Osteocyte (in vitro differentiated cells): ENCODE results near the gene MGRN1. TPM values are rescaled to one million over a fixed set of nuclear protein-coding genes. Genes with fewer than 3 reads are reported as not detected.

Source experiments
- DNase-seq: peaks from one replicate; pipeline ENCODE4 v3.0.0; 2021; ENCODE audit warnings: mixed read lengths; ENCODE audit not compliant: unreplicated experiment; ENCODE audit errors: extremely low spot score
- H3K27ac Mint-ChIP-seq: one replicate; pipeline ENCODE4 v1.8.0; 2021; ENCODE audit warnings: mild to moderate bottlenecking, mixed read lengths; ENCODE audit not compliant: unreplicated experiment
- H3K27me3 Mint-ChIP-seq: one replicate; pipeline ENCODE4 v1.8.0; 2021; ENCODE audit warnings: mixed read lengths; ENCODE audit not compliant: unreplicated experiment
- H3K36me3 Mint-ChIP-seq: one replicate; pipeline ENCODE4 v1.8.0; 2021; ENCODE audit warnings: mixed read lengths; ENCODE audit not compliant: unreplicated experiment
- H3K4me1 Mint-ChIP-seq: one replicate; pipeline ENCODE4 v1.8.0; 2021; ENCODE audit warnings: mixed read lengths; ENCODE audit not compliant: unreplicated experiment
- H3K4me3 Mint-ChIP-seq: one replicate; pipeline ENCODE4 v1.8.0; 2021; ENCODE audit warnings: mild to moderate bottlenecking, moderate library complexity, mixed read lengths; ENCODE audit not compliant: unreplicated experiment
- H3K9me3 Mint-ChIP-seq: one replicate; pipeline ENCODE4 v1.8.0; 2021; ENCODE audit warnings: mixed read lengths; ENCODE audit not compliant: unreplicated experiment
- total RNA-seq: library from RNA; stranded (reverse); gene quantifications from 2 replicates; pipeline ENCODE4 v1.2.1, GENCODE V29; 2021
- TF ChIP-seq, protein P1 (sequence below): fragments of 200-600 bp; sonication (generic); IDR thresholded peaks from 2 replicates; pipeline ENCODE4 v1.5.0; 2021; ENCODE audit warnings: antibody characterized with exemption, mild to moderate bottlenecking, moderate library complexity

Gene MGRN1
- total RNA-seq, 1 donor from 2014 or later: 94.6 TPM

DNA sequence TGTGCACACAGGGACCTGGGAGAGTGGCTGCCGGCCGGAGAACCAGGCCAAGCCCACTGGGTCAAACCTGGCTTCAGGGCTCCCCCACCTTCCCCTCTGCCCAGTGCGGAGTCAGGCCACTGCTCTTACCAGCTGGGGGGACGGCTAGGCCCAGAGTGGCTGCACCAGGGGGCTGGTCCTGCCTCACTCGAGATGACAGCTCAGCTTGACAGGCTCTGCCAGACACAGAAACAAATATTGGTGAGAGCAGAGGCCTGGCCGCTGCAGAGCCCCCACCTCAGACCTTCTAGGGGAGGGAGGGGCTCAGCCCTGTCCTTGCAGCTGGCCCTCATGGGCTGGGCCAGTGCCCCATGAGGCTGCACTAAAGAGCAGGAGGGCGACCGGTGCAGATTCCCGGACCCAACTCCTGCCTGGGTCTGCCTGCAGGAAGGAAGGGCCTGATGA lies 73.2 kb downstream of the MGRN1 start:
- H3K4me3 Mint-ChIP-seq: no peak overlapping the region
- H3K27me3 Mint-ChIP-seq: no peaks in the 10 kb centered on the region
- peaks cover 11% of the 10 kb centered on the region for H3K36me3 Mint-ChIP-seq
- TF ChIP-seq, protein P1, sequence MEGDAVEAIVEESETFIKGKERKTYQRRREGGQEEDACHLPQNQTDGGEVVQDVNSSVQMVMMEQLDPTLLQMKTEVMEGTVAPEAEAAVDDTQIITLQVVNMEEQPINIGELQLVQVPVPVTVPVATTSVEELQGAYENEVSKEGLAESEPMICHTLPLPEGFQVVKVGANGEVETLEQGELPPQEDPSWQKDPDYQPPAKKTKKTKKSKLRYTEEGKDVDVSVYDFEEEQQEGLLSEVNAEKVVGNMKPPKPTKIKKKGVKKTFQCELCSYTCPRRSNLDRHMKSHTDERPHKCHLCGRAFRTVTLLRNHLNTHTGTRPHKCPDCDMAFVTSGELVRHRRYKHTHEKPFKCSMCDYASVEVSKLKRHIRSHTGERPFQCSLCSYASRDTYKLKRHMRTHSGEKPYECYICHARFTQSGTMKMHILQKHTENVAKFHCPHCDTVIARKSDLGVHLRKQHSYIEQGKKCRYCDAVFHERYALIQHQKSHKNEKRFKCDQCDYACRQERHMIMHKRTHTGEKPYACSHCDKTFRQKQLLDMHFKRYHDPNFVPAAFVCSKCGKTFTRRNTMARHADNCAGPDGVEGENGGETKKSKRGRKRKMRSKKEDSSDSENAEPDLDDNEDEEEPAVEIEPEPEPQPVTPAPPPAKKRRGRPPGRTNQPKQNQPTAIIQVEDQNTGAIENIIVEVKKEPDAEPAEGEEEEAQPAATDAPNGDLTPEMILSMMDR: no peak
- H3K9me3 Mint-ChIP-seq: no peaks in the 10 kb centered on the region
- peaks cover 6% of the 10 kb centered on the region for H3K4me1 Mint-ChIP-seq
- no peak for DNase-seq
- H3K27ac Mint-ChIP-seq: no peak overlapping the region

DNA sequence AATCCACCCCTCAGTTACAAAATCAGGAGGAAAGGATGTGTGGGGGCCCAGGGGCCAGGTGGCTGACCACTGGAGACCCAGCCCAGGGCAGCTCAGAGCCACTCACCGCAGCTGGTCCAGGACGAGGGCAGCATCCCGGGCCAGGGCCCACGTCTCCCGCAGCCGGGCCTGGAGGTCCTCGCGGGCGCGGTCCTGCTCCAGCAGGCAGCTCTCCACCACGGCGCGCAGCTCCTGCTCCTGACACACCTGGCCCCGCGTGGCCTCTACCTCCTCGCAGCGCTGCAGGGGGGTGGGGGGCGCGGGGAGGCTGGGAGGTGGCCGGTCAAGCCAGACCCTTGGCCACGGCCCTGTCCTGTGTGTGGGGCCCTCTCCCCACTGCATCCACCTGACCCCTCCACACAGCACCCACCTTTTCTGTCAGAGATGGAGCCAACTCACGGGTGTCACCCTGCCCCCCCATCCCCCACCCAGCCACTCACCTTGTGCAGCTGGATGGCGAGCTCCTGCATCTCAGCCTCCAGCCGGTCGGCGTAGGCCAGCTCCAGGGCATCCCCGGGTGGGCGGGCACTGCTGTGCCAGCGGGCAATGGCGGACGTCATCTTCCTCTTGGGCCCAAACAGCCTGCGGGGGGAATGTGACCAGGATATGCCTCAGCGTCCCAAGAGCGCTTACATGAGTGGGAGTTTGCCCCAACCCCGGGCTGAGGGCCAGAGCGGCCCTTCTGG lies 73.9 kb downstream of the MGRN1 start:
- Mint-ChIP-seq H3K27ac (no peak overlapping the region), H3K4me3 (no peak overlapping the region), H3K36me3 (peaks cover 11% of the 10 kb centered on the region), H3K27me3 (no peaks in the 10 kb centered on the region), H3K4me1 (peaks cover 6% of the 10 kb centered on the region), H3K9me3 (no peaks in the 10 kb centered on the region)
- TF ChIP-seq, protein P1: no peak
- no peak for DNase-seq

DNA sequence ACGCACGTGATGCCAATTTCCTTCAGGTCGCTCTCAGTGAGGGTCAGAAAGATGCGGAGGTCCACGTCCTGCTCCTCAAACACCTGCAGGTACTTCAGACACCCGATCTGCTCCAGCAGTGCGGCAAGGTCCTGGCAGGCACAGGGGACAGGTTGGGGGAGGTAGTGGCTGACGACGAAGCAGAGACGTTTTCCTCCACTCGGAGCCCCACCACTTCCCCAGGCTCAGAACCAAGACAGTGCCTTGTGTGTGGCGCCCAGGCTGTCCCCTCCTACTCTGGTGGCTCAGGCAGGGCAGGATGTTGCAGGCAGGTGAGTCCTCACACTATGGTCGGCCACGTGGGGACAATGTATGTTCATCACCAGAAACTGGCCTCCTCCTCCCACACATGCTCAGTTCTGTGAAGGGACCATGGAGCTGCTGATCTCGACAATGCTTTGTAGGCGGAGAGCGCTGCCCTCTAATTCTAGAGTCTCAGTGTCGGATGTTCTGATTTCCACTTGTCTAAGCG lies 74.5 kb downstream of the MGRN1 start:
- no peak for DNase-seq
- Mint-ChIP-seq H3K27ac (no peak overlapping the region), H3K9me3 (no peaks in the 10 kb centered on the region), H3K36me3 (peaks cover 12% of the 10 kb centered on the region), H3K4me3 (no peak overlapping the region), H3K4me1 (peaks cover 6% of the 10 kb centered on the region), H3K27me3 (no peaks in the 10 kb centered on the region)
- TF ChIP-seq, protein P1: no peak

DNA sequence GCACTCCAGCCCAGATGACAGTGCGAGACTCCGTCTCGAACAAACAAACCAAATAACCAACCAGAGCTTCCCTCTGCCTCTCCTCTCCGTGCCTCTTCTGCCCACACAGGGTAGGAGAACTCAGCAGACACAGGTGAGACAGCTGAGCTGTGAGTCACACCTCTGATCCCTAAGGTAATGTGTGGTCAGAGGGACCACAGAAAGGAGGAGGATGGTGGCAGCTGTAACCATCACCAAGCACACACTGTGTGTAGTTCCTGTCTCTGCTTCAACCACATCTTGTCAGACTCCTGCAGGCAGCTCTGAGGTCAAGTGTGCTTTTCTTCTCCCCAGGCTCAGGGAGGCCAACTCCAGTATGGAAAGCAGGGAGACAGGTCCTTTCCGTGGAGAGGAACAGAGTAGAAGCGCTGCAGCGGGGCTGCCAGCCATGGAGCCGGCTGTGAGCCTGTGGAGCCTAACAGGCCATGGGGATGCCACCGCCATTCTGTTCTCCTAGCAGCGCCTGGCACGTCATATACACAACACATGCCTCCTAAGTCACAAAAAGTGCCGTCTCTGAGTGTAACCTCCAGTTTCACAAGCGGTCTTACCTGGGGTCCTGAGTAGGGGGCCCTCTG lies 75.9 kb downstream of the MGRN1 start:
- no peaks in the 10 kb centered on the region for H3K27me3 Mint-ChIP-seq
- TF ChIP-seq, protein P1: no peak
- no peak overlapping the region for H3K4me3 Mint-ChIP-seq
- H3K27ac Mint-ChIP-seq: no peak overlapping the region
- no peaks in the 10 kb centered on the region for H3K4me1 Mint-ChIP-seq
- H3K36me3 Mint-ChIP-seq: peaks cover 21% of the 10 kb centered on the region
- no peaks in the 10 kb centered on the region for H3K9me3 Mint-ChIP-seq
- DNase-seq: no peak

DNA sequence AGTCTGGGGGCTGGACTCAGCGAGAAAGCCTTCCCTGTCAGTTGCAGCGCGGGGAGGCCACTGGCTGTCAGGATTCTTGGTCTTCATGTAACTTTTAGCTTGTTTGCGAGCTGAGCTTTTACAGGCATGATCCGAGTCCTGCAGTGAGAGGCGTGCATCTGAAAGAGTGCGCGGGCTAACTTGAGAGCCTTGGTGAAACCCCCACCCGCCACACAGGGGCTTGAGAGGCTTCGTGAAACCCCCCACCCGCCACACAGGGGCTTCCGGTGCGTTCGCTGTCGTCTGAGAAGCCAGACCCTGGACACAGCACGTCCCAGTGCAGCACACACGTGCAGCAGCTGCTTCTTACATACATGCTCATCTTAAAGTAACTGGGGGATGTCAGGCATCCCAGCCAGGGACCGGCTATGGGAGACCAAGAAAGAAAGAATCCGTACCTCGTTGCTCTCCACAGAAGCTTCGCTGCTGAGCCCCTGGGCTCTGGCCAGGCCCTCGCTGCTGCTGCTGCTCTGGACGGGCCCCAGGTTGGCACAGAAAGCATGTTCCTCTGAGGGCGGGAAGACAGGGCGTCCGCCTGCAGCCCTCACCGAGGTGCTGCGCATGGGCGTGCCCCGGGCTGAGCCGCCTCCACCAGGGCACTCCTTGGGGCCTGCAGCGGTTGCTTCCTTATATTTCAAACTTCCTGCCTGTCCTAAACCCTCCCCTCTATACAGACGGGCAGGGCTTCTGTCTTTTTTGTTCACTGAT lies 76.5 kb downstream of the MGRN1 start:
- Mint-ChIP-seq H3K4me1 (no peaks in the 10 kb centered on the region), H3K4me3 (no peak overlapping the region), H3K36me3 (peaks cover 26% of the 10 kb centered on the region), H3K27me3 (no peaks in the 10 kb centered on the region), H3K9me3 (no peaks in the 10 kb centered on the region), H3K27ac (no peak overlapping the region)
- TF ChIP-seq, protein P1: no peak
- DNase-seq: no peak
